K562 (cell line): ENCODE measurements around the gene TRPV6. TPM values are rescaled to one million over a fixed set of nuclear protein-coding genes. Genes with fewer than 3 reads are reported as not detected.

Experiments
- ATAC-seq: fragments of 200-7000 bp; cut with Tn5 transposase; 3 replicates; pipeline ENCODE4 v1.9.1; 2020; ENCODE audit warnings: moderate library complexity
- BruUV-seq: library from RNA; stranded (reverse); fragments of 400-500 nt; replicated peaks from 2 replicates; lab custom pipeline; 2021; lab: Mats Ljungman, UMichigan
- CTCF ChIA-PET: fragments of 300-600 bp; formaldehyde crosslinking; extraction: SDS; loops from one replicate; lab custom pipeline; 2021; ENCODE audit warnings: low intra/inter-chr PET ratio; lab: Yijun Ruan, JAX
- POLR2A ChIA-PET: fragments of 300-600, 350-650 bp; sonication (Branson Sonifier 250); formaldehyde crosslinking; extraction: SDS; loops from one replicate; lab custom pipeline; 2021; ENCODE audit warnings: antibody characterized with exemption, inconsistent platforms; lab: Yijun Ruan, JAX
- DNase-seq, 4 experiments: peaks; one replicate each; pipeline versions ENCODE4 v3.0.0 to v3.0.0-alpha.2; 2011 to 2018; ENCODE audit warnings: low spot score in 3 of 4, mixed read lengths in 3 of 4; ENCODE audit errors: extremely low read depth in 1 of 4
- FAIRE-seq: peaks from 2 replicates; lab custom pipeline; 2011; peaks lifted over from hg19 to GRCh38; lab: Jason Lieb, UNC
- H2AFZ ChIP-seq: 2 replicates; pipeline ENCODE4 v1.6.0; 2011; ENCODE audit warnings: low read depth, low read length, control low read depth, inconsistent platforms
- H3K27ac ChIP-seq: fragments of 200-600 bp; 3 replicates; pipeline ENCODE4 v1.8.0; 2011; ENCODE audit warnings: low read depth, mild to moderate bottlenecking, control low read depth, inconsistent platforms, low read length, moderate library complexity, mixed read lengths; ENCODE audit errors: extremely low read depth
- H3K27me3 ChIP-seq, 2 experiments: fragments of 300-600 bp in 1 of 2; 2 replicates in 1 of 2; 3 replicates in 1 of 2; pipeline versions ENCODE4 v1.6.0 to v1.8.0; 2011; ENCODE audit warnings: inconsistent platforms in 2 of 2, low read length in 2 of 2, mild to moderate bottlenecking in 1 of 2, mixed read lengths in 1 of 2, moderate library complexity in 1 of 2; ENCODE audit not compliant: control insufficient read depth in 2 of 2, insufficient read depth in 2 of 2
- H3K36me3 ChIP-seq: fragments of 300-600 bp; 3 replicates; pipeline ENCODE4 v1.8.0; 2011; ENCODE audit warnings: mild to moderate bottlenecking, low read length, inconsistent platforms; ENCODE audit not compliant: control insufficient read depth, insufficient read depth
- H3K4me1 ChIP-seq, 2 experiments: fragments of 200-600 bp in 1 of 2; replicated peaks in 1 of 2; 2 replicates in 1 of 2; 3 replicates in 1 of 2; pipeline versions ENCODE4 v1.5.1 to v1.8.0; 2011; ENCODE audit warnings: inconsistent platforms in 2 of 2, low read length in 2 of 2, mild to moderate bottlenecking in 1 of 2, mixed read lengths in 1 of 2, moderate library complexity in 1 of 2; ENCODE audit not compliant: control insufficient read depth in 2 of 2, insufficient read depth in 2 of 2
- H3K4me2 ChIP-seq: 2 replicates; pipeline ENCODE4 v1.6.1; 2011; ENCODE audit warnings: low read length, control low read depth, inconsistent platforms, mixed read lengths; ENCODE audit not compliant: insufficient read depth
- H3K4me3 ChIP-seq: fragments of 200-600 bp; sonication (generic), shearing (Covaris generic); 2 replicates; pipeline ENCODE4 v1.5.1; 2016; ENCODE audit warnings: control low read depth, inconsistent platforms
- H3K79me2 ChIP-seq: fragments of 200-600 bp; 3 replicates; pipeline ENCODE4 v1.8.0; 2011; ENCODE audit warnings: low read length, inconsistent platforms; ENCODE audit not compliant: control insufficient read depth, insufficient read depth
- H3K9ac ChIP-seq, 2 experiments: 2 replicates each; pipeline versions ENCODE4 v1.6.0 to v1.6.1; 2011; ENCODE audit warnings: low read depth in 2 of 2, low read length in 2 of 2, control low read depth in 1 of 2, inconsistent platforms in 1 of 2, mild to moderate bottlenecking in 1 of 2, mixed read lengths in 1 of 2; ENCODE audit not compliant: insufficient read depth in 1 of 2
- H3K9me1 ChIP-seq: one replicate; pipeline ENCODE4 v1.6.0; 2011; ENCODE audit warnings: inconsistent platforms, mild to moderate bottlenecking, low read length, moderate library complexity; ENCODE audit not compliant: control insufficient read depth, insufficient read depth
- H3K9me3 ChIP-seq: replicated peaks from 2 replicates; pipeline ENCODE4 v1.5.1; 2011; ENCODE audit warnings: low read depth, low read length, inconsistent platforms; ENCODE audit not compliant: control insufficient read depth, insufficient read depth
- H4K20me1 ChIP-seq: replicated peaks from 2 replicates; pipeline ENCODE4 v1.6.1; 2011; ENCODE audit warnings: low read length, inconsistent platforms, mixed read lengths; ENCODE audit not compliant: control insufficient read depth, insufficient read depth
- CBX5 ChIP-seq: IDR thresholded peaks from 2 replicates; pipeline ENCODE4 v1.6.1; 2014; ENCODE audit warnings: low read depth, borderline replicate concordance
- CC2D1A ChIP-seq: fragments of 450-650 bp; IDR thresholded peaks from 2 replicates; pipeline ENCODE4 v1.6.1; 2017; ENCODE audit warnings: mild to moderate bottlenecking
- CSDE1 ChIP-seq, 2 experiments: fragments of 450-650 bp; IDR thresholded peaks; 2 replicates each; pipeline ENCODE4 v1.6.1; 2016; ENCODE audit warnings: mild to moderate bottlenecking in 1 of 2
- FOXM1 ChIP-seq, 2 experiments: fragments of 450-650 bp in 1 of 2; sonication (generic) in 1 of 2; formaldehyde crosslinking in 1 of 2; IDR thresholded peaks; 2 replicates each; pipeline versions ENCODE4 v1.6.1 to v1.9.0; 2017 to 2022; ENCODE audit warnings: low read depth in 2 of 2, mild to moderate bottlenecking in 2 of 2, missing genetic modification reagents in 1 of 2, moderate library complexity in 1 of 2
- KDM4B ChIP-seq, 2 experiments: fragments of 450-650 bp in 1 of 2; sonication (generic) in 1 of 2; IDR thresholded peaks; 2 replicates each; pipeline ENCODE4 v1.6.1; 2016 to 2017; ENCODE audit warnings: borderline replicate concordance in 2 of 2, antibody characterized with exemption in 1 of 2, low read depth in 1 of 2, mild to moderate bottlenecking in 1 of 2
- PCBP1 ChIP-seq: fragments of 200-400 bp; formaldehyde crosslinking; IDR thresholded peaks from 2 replicates; pipeline ENCODE4 v1.6.1; 2018; ENCODE audit warnings: mild to moderate bottlenecking, low read depth, low read length; ENCODE audit not compliant: poor library complexity, severe bottlenecking
- PTRF ChIP-seq: fragments of 450-650 bp; IDR thresholded peaks from 2 replicates; pipeline ENCODE4 v1.6.1; 2016; ENCODE audit warnings: mild to moderate bottlenecking, missing genetic modification characterization, missing compliant biosample characterization
- RBBP5 ChIP-seq: fragments of 200-600 bp; sonication (generic); IDR thresholded peaks from 2 replicates; pipeline ENCODE4 v1.6.1; 2012; ENCODE audit warnings: borderline replicate concordance, mild to moderate bottlenecking, low read length, control low read depth, inconsistent platforms; ENCODE audit not compliant: insufficient read depth, poor library complexity, severe bottlenecking
- SIN3A ChIP-seq, 2 experiments: fragments of 150-350 bp in 1 of 2; IDR thresholded peaks; 2 replicates each; pipeline ENCODE4 v1.6.1; 2011 to 2016; ENCODE audit warnings: borderline replicate concordance in 2 of 2, low read depth in 2 of 2, low read length in 2 of 2, mild to moderate bottlenecking in 2 of 2, moderate library complexity in 2 of 2; ENCODE audit not compliant: control insufficient read depth in 1 of 2
- SP2 ChIP-seq: IDR thresholded peaks from 2 replicates; pipeline ENCODE4 v1.6.1; 2011; ENCODE audit warnings: mild to moderate bottlenecking, low read depth, low read length, moderate library complexity; ENCODE audit not compliant: poor library complexity, severe bottlenecking; ENCODE audit errors: extremely low read depth
- TEAD2 ChIP-seq: fragments of 450-650 bp; IDR thresholded peaks from 2 replicates; pipeline ENCODE4 v1.6.1; 2016; ENCODE audit warnings: missing genetic modification characterization, control low read depth, missing compliant biosample characterization
- ZNF511 ChIP-seq: sonication (generic); formaldehyde crosslinking; IDR thresholded peaks from 2 replicates; pipeline ENCODE4 v1.8.0; 2022; ENCODE audit warnings: mild to moderate bottlenecking, missing genetic modification reagents
- WGBS: fragments of 100-300 bp; shearing (Covaris generic); methylation state at CpG from one replicate; pipeline ENCODE4 v1.1.6; 2016; ENCODE audit warnings: low coverage, mixed read lengths; ENCODE audit not compliant: insufficient coverage; ENCODE audit errors: missing lambda C conversion rate; 5-methylcytosine and 5-hydroxymethylcytosine counted together
- in situ Hi-C: fragments of 300-500 bp; cut with MboI; formaldehyde crosslinking; loops from 4 replicates; pipeline ENCODE4 v1.15.0; 2018; ENCODE audit warnings: inconsistent platforms, mixed read lengths
- intact Hi-C: fragments of 100-400 bp; cut with micrococcal nuclease; formaldehyde crosslinking; loops from 2 replicates; pipeline ENCODE4 v1.14.2; 2022
- polyA plus RNA-seq, 8 experiments: library from polyadenylated mRNA; depleted of rRNA in 4 of 8; stranded (reverse) in 5 of 8; unstranded in 3 of 8; fragments of >200 nt; fragmentation: Nextera tagmentation in 2 of 8; fragmentation: Illumina TruSeq in 1 of 8; extraction: Ambion mirVana in 2 of 8; extraction: Trizol in 1 of 8; gene quantifications; 2 replicates each; pipeline versions ENCODE4 v1.2.1 to v1.2.3, GENCODE V29; 2011 to 2014; ENCODE audit warnings: inconsistent platforms in 1 of 8, missing spikeins in 1 of 8
- total RNA-seq, 7 experiments: library from RNA; depleted of rRNA in 6 of 7; stranded (reverse); fragments of >200 nt in 6 of 7; fragmentation: Illumina TruSeq in 2 of 7; extraction: Trizol in 2 of 7; gene quantifications; 2 replicates each; pipeline versions ENCODE4 v1.2.1 to v1.2.3, GENCODE V29; 2011 to 2021; ENCODE audit warnings: low replicate concordance in 1 of 7
- TF ChIP-seq, protein P1 (sequence below): fragments of 450-650 bp; IDR thresholded peaks from 2 replicates; pipeline ENCODE4 v1.6.1; 2016; ENCODE audit warnings: borderline replicate concordance

TRPV6 gene
- total and polyA plus RNA-seq, 9 of the 15 experiments (the other 6 are each of a cell fraction or from before 2014, with no cell fraction given) = 0.04 to 0.36 (median 0.11) TPM

GRCh38 chr7:142855756-142856564 lies 29.6 kb downstream of the TRPV6 start (continued):
- TF ChIP-seq, protein P1, sequence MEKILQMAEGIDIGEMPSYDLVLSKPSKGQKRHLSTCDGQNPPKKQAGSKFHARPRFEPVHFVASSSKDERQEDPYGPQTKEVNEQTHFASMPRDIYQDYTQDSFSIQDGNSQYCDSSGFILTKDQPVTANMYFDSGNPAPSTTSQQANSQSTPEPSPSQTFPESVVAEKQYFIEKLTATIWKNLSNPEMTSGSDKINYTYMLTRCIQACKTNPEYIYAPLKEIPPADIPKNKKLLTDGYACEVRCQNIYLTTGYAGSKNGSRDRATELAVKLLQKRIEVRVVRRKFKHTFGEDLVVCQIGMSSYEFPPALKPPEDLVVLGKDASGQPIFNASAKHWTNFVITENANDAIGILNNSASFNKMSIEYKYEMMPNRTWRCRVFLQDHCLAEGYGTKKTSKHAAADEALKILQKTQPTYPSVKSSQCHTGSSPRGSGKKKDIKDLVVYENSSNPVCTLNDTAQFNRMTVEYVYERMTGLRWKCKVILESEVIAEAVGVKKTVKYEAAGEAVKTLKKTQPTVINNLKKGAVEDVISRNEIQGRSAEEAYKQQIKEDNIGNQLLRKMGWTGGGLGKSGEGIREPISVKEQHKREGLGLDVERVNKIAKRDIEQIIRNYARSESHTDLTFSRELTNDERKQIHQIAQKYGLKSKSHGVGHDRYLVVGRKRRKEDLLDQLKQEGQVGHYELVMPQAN = no peak
- TF ChIP-seq FOXM1 (IDR thresholded peaks at IDR 0.05; ENCODE audit: low read depth) (no peak), FOXM1 (CRISPR knock-in tag; IDR thresholded peaks at IDR 0.05; ENCODE audit: low read depth) (0 out of 2 replicates have a peak, but pooled peaks have one; percentile 24), CBX5 (no peak)

DNA sequence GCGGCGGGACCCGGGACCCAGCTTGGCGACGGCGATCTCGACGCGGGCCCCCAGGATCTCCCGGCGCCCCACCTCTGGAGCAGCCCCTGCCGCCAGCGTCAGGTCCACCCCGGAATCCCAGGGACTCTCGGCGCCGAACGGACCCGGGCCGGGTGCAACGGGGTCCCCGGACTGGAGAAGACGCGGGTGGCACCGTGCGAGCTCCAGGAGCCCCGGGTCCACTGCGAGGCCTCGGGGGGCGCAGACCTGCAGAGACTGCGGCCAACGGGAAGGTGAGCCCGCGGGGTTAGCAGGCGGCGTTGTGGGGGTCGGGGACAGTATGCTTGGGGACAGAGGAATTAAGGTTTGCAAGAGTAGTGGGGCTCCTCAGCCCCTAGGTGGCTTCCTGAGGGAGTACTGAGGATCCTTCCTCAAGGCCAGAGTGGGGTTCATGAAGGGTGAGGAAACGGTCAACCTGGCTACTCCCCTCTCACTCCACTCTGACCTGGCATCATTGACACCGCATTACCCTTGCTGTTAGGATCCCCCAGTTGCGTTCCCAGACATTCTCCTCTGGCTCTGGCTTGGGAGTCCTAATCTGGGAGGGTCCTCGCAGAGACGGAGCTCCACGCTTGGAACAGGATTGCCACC lies 30.3 kb downstream of the TRPV6 start:
- peaks cover 4 to 30% of the 10 kb centered on the region in 2 experiments; a peak in 3 of 5 replicates for H3K27me3 ChIP-seq
- BruUV-seq = no TSS peak
- H3K9me1 ChIP-seq = no peaks in the 10 kb centered on the region
- ChIA-PET CTCF (interaction anchor here (1.2 to 4.6 kb wide), 3 partner anchors 11 to 360 kb away, joined by 6 to 52 read pairs (median 15); no protein-coding TSS in a partner anchor), POLR2A (interaction anchor here (0.5 to 1.1 kb wide), 2 partner anchors 162 to 401 kb away, joined by 3 read pairs; no protein-coding TSS in a partner anchor)
- no peak overlapping the region for H3K27ac ChIP-seq
- H3K79me2 ChIP-seq = no peaks in the 10 kb centered on the region
- ATAC-seq (peak; percentile 18), DNase-seq (peak in 2 of 4 experiments; percentile 32 to 56), FAIRE-seq (no peak)
- in situ Hi-C loops (loop anchor here (5.0 kb wide), 1 partner anchor 367 kb away; the partner anchor contains the start of gene TAS2R40), intact Hi-C loops (loop anchor here (2.0 kb wide), 1 partner anchor 360 kb away; no protein-coding TSS in a partner anchor)
- H3K4me2 ChIP-seq = peak overlapping the region; percentile 66
- H3K36me3 ChIP-seq = no peaks in the 10 kb centered on the region
- 7% methylated on average over 42 of the region's 43 CpGs for WGBS
- H4K20me1 ChIP-seq = no peaks in the 10 kb centered on the region; the same call in 1 of the 2 replicates
- H2AFZ ChIP-seq = peak overlapping the region; percentile 77
- H3K9ac ChIP-seq = peak overlapping the region; percentile 25 to 79; a peak in 3 of 4 replicates
- H3K9me3 ChIP-seq = no peaks in the 10 kb centered on the region
- peaks cover 12 to 16% of the 10 kb centered on the region in 2 experiments; a peak in 4 of 5 replicates for H3K4me1 ChIP-seq
- peak overlapping the region; percentile 70 for H3K4me3 ChIP-seq
- TF ChIP-seq ZNF511 (CRISPR knock-in tag) (0 out of 2 replicates have a peak, but pooled peaks have one; percentile 32), RBBP5 (no peak), TEAD2 (tag) (no peak), SIN3A (IDR thresholded peaks at IDR 0.05; ENCODE audit: borderline replicate concordance in 2 of 2, control insufficient read depth in 1 of 2, low read depth in 2 of 2, low read length in 2 of 2) (no peak), KDM4B (IDR thresholded peaks at IDR 0.05; ENCODE audit: borderline replicate concordance in 2 of 2, low read depth in 1 of 2) (0 out of 4 replicates have a peak, but pooled peaks of 1 of the 2 experiments have one; percentile 11), CC2D1A (no peak), SP2 (no peak), CSDE1 (IDR thresholded peaks at IDR 0.05) (no peak), PCBP1 (peak; percentile 18), PTRF (tag) (no peak)
